HG02885 (cell line): ENCODE results near the gene COL5A1.

ENCODE experiments used
- ATAC-seq: cut with Tn5 transposase; IDR thresholded peaks from one replicate; pipeline ENCODE4 v1.9.1; 2021; ENCODE audit warnings: mild to moderate bottlenecking; ENCODE audit not compliant: unreplicated experiment, poor library complexity

COL5A1 gene

GRCh38 chr9:134606951-134607731, 34.5 kb upstream of the COL5A1 start:
- ATAC-seq = no peak

DNA sequence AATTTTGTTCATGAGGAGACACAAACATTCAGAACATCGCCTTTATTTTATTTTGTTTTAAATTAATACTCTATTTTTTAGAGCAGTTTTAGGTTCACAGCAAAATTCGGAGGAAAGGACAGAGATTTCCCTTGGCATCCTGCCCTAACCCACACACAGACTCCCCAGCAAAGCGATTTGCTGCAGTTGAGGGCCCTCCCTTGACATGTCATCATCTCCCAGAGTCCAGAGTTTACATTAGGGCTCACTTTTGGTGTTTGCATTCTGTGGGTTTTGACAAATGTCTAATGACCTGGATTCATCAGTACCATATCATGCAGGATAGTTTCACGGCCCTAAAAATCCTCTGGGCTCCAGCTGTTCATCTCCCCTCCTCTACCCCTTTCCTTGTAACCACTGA, 33.6 kb upstream of the COL5A1 start:
- ATAC-seq = no peak

DNA sequence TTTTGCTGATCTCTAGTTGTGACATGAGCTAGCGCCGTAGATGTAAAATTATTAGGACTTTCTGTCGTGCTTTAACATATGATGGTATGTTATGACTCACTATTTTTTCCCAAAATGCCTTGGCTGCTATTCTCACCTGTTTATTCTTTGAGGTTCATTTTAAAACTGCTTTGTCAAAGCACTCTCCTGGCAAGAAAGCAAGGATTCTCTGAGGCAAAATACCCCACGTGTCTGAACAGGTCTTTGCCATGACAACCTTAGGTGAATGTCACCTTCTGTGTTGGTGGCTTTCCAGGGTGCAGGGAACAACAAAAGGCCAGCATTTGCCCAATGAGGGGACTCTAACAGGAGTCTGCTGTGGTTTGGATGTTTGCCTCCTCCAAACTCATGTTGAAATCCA, 30.6 kb upstream of the COL5A1 start:
- no peak for ATAC-seq

GRCh38 chr9:134612309-134612708, 29.3 kb upstream of the COL5A1 start:
- ATAC-seq = no peak

GRCh38 chr9:134612715-134613114, 28.9 kb upstream of the COL5A1 start:
- no peak for ATAC-seq

DNA sequence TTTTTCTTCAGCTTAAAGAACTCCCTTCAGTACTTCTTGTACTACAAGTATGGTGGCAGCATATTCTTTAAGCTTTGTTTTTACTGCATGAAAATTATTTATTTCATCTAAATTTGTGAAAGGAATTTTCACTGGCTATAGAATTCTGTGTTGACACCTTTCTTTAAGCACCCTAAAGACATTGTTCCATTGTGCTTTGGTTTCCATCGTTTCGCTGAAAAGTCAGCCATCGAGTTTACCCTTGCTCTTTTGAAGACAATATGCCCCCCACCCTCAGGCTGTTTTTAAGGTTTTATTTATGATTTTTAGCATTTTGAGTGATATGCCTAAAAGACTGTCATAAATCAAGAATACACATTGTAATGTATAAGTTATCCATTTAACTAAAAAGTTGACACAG, 27.3 kb upstream of the COL5A1 start:
- no peak for ATAC-seq

- no peak for ATAC-seq
These were observed 25.3 kb upstream of the COL5A1 start for GRCh38 chr9:134616341-134616740.

DNA sequence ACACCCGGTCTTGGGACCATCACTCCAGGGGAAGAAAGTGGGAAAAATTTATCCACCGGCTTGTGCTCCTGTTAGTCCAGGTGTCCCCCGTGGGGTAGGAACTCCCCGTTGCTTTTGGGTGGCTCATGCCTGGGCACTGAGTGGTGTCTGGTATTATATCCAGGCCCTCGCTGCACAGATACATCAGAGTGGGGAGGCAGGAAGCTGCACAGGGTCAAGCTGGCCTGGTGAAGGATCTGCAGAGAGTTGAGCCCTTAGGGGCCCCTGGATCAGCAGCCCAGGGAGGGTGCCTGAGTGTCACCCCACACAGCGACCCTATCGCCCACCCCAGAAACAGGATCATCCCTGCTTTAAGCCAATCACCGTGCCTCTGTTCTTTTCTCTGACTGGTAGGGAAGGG, 24.4 kb upstream of the COL5A1 start:
- ATAC-seq = no peak

DNA sequence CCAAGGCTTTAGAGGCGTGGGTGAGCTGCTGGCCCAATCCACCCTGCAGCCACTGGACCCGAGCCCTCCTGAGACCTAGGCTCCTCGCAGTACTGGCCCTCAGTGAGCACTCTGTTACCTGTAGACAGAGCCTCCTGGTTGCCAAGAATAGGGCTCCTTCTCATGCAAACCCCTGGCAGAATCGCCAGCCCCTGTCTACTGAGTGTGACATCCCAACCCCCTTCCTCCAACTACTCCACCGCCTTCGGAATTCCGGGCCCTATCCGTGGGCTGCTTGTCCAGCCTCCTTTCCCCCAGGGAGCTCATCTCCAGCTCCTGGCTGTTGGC, 23.8 kb upstream of the COL5A1 start:
- ATAC-seq = no peak

GRCh38 chr9:134618163-134618832, 23.3 kb upstream of the COL5A1 start:
- ATAC-seq = no peak

- no peak for ATAC-seq
These were observed 22.7 kb upstream of the COL5A1 start for GRCh38 chr9:134618833-134619447.

GRCh38 chr9:134619448-134619982, 22.1 kb upstream of the COL5A1 start:
- ATAC-seq = no peak

DNA sequence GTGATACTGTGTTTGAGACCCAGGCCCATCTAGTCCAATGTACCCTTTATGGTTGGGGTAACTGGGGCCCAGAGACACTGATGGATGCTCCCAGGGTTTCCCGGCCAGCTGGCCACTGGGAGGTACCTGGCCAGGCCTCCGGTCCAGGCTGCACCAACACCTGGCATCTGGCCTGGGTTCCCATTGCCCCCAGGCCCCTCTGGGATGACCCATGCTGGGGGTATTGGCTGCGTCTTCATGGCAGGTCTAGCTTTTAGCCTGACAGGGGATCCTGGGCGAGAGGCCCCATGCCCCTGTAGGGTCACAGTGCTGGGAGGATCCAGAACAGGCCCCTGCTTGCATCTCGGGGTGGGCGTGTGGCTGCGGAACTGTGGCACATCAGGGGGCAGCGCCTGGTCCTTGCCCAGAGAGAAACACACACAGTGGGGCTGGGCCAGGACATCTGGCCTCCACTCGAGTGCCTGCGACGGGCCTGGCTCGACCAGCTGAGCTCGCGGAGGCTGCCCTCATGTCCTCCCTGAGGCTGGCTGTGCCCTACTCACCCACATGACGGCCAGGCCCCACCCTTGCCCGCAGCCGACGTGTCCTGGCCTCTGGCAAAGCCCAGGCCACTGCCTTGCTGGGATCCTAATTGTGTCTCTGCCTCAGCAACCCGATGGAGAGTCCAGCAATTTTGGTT, 21.5 kb upstream of the COL5A1 start:
- ATAC-seq = no peak

- ATAC-seq = no peak
These were observed 20.6 kb upstream of the COL5A1 start for GRCh38 chr9:134620751-134621557.

DNA sequence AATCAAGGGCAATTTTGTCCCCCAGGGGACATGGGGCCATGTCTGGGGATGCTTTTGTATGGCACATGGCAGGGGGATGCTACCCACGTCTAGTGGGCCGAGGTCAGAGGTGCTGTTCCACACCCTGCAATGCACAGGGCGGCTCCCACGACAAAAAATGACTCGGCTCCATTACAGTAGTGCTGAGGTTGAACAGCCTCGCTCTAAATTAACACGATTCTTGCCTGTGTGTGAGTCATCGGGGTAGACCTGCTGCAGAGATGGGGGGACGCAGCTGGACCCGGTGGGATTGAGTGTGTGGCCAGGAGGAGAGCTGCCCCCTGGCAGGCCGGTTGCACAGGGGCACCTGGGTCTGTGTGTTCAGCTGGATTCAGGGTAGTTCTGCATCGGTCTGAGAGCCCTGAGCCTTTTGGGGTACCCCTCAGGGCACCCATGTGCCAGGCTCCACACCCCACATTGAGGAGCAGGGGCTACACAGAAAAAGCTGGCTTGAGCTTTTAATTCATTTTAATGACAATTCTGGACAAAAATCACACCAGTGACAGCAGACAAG, 20.0 kb upstream of the COL5A1 start:
- no peak for ATAC-seq

- no peak for ATAC-seq
These were observed 18.7 kb upstream of the COL5A1 start for GRCh38 chr9:134622896-134623257.

GRCh38 chr9:134623258-134624066, 18.1 kb upstream of the COL5A1 start:
- ATAC-seq = no peak

DNA sequence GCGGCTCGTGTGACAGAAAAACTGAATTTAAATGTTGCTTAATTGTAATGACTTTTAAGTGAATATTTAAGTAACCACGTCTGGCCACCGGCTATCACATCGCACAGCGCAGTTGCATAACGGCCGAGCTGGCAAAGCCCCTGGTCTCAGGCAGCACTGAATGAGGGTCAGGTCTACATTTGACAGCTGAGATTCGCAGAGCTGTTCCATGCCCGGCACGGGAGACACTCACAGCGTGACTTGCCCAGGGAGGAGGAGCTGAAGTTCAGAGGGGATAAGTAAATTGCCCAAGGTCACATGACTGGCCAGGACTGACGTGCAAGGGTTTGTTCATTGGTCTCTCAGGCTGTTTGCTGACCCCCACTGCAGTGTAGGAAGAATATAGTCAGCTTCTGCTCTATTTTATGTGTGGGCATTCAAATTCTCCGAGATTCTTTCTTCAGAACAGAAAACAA, 17.4 kb upstream of the COL5A1 start:
- no peak for ATAC-seq

DNA sequence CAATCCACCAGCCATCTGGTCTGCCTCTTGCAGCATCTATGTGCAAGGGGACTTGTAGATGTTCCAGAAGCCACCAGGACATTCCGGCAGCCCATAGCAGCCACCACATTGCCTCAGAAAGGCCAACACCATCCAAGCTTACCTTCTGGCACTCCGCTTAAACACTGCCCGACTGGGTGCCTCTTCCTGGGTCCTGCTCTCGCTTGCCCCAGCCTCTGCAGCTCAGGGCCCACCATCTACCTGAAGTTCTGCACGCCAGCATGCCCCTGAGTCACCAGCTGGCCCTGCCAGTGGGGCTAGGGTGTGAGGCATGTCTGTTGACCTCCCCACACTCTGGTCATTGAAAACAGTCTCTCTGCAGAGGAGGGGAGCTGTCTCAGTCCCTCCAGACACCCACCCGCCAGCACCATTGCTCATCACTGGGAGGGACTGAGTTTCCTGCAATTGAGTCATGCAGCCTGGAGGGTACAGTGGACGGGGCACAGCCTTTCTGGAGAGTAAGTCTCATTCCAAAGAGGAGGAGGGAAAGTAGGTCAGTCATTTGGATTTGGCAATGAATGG, 16.9 kb upstream of the COL5A1 start:
- no peak for ATAC-seq
